HL-60 (cell line): Measurements from ENCODE around the gene ITGA2B.

Experiments
- GABPA ChIP-seq: IDR thresholded peaks from 2 replicates; pipeline ENCODE4 v1.6.1; 2012; ENCODE audit warnings: low read depth
- POLR2AphosphoS5 ChIP-seq: IDR thresholded peaks from 2 replicates; pipeline ENCODE4 v1.6.1; 2012; ENCODE audit warnings: low read depth
- REST ChIP-seq: IDR thresholded peaks from 2 replicates; pipeline ENCODE4 v1.6.1; 2012; ENCODE audit warnings: low read depth; ENCODE audit not compliant: insufficient replicate concordance
- SPI1 ChIP-seq: IDR thresholded peaks from 2 replicates; pipeline ENCODE4 v1.6.1; 2012; ENCODE audit warnings: low read depth, mild to moderate bottlenecking, borderline replicate concordance
- TF ChIP-seq, protein P1 (sequence below): IDR thresholded peaks from one replicate; pipeline ENCODE4 v1.5.1; 2011; ENCODE audit warnings: low read length, control low read depth, inconsistent platforms; ENCODE audit not compliant: insufficient read depth

- TF ChIP-seq, protein P1, sequence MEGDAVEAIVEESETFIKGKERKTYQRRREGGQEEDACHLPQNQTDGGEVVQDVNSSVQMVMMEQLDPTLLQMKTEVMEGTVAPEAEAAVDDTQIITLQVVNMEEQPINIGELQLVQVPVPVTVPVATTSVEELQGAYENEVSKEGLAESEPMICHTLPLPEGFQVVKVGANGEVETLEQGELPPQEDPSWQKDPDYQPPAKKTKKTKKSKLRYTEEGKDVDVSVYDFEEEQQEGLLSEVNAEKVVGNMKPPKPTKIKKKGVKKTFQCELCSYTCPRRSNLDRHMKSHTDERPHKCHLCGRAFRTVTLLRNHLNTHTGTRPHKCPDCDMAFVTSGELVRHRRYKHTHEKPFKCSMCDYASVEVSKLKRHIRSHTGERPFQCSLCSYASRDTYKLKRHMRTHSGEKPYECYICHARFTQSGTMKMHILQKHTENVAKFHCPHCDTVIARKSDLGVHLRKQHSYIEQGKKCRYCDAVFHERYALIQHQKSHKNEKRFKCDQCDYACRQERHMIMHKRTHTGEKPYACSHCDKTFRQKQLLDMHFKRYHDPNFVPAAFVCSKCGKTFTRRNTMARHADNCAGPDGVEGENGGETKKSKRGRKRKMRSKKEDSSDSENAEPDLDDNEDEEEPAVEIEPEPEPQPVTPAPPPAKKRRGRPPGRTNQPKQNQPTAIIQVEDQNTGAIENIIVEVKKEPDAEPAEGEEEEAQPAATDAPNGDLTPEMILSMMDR: no peak
- TF ChIP-seq POLR2AphosphoS5 (no peak), REST (no peak), SPI1 (no peak), GABPA (no peak)
These were observed 30.4 kb downstream of the ITGA2B start for GRCh38 chr17:44359006-44359405.
